ENCODE data around the gene JSRP1.

- TF ChIP-seq, protein P1, sequence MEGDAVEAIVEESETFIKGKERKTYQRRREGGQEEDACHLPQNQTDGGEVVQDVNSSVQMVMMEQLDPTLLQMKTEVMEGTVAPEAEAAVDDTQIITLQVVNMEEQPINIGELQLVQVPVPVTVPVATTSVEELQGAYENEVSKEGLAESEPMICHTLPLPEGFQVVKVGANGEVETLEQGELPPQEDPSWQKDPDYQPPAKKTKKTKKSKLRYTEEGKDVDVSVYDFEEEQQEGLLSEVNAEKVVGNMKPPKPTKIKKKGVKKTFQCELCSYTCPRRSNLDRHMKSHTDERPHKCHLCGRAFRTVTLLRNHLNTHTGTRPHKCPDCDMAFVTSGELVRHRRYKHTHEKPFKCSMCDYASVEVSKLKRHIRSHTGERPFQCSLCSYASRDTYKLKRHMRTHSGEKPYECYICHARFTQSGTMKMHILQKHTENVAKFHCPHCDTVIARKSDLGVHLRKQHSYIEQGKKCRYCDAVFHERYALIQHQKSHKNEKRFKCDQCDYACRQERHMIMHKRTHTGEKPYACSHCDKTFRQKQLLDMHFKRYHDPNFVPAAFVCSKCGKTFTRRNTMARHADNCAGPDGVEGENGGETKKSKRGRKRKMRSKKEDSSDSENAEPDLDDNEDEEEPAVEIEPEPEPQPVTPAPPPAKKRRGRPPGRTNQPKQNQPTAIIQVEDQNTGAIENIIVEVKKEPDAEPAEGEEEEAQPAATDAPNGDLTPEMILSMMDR (conservative IDR thresholded peaks at IDR 0.05) = no peak
- TF ChIP-seq ZFX (IDR thresholded peaks at IDR 0.05) = no peak
Observed at GRCh38 chr19:2244486-2244885, 11.7 kb downstream of the JSRP1 start.
